Kidney glomerular epithelial cell (primary cell): ENCODE results near the gene MBTPS2.
"Not testable (repeated sequence)": the region's sequence is repeated elsewhere in the genome, so short reads cannot be mapped to it uniquely, and the experiment has no call there.

ENCODE experiments used
- DNase-seq: peaks from one replicate; lab custom pipeline; 2025; lab: John Stamatoyannopoulos, UW

MBTPS2 gene

DNA sequence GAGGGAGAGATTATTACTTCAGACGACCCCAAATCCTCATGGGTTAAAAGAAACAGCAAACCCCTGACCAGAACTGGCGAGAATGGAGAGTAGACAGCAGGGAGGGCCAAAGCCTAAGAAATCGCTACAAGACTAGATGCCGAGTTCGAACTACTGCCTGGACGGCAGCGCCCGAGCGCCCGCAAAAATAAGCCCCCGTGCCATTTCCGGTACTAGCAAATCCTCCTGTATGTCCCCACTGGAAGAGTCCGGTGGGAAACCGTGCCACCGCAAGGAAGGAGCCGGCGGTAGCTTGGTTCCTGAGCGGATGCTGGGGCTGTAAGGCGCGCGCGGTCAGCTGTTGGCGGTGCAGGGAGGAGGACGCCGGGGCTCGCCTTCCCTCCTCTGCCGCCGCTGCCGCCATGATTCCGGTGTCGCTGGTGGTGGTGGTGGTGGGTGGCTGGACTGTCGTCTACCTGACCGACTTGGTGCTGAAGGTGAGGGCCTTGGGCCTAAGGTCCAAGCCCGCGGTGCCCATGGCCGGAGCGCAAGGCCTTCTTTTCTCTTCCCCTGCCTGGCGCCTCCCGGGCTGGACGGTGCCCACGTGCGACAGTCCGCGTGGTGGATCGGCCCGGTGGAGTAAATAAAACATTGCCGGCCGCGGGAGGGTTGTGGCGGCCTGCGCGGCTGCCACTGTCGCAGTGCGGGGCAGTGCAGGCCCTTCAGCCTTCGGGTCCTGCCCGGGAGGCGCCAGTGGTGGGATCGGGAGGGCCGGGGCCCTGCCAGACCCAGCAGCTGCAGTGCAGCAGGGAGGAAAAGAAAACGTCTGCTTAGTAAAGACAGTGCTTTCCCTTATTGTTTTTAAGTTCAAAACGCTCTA lies at the start of gene MBTPS2:
MBTPS2 (plus strand) TSS at position 284 of the 859 bp plus-strand sequence; CDS start at position 402, 118 bp downstream.
- peak; percentile 45 for DNase-seq

- DNase-seq = peak; percentile 75
These were observed 40.7 kb upstream of the MBTPS2 start for GRCh38 chrX:21798677-21799219.

DNA sequence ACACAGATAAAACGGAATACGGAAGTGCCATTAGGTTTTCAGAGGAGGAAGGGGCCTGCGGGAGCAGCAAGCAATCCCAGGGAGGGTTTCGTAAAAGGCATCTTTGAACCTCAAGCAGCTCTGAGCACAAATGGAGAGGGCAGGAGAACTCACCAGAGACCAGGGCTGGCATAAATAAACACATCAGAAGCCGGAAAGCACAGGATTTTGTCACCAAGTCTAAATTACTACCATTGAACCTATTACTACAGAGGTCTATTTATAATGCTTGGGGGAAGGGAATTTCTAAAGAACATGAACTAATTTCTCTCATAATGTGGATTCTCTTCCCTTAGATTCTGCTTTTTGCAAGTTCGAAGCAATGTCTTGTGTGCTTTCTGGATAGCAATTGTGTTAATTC lies 39.6 kb upstream of the MBTPS2 start:
- no peak for DNase-seq

DNA sequence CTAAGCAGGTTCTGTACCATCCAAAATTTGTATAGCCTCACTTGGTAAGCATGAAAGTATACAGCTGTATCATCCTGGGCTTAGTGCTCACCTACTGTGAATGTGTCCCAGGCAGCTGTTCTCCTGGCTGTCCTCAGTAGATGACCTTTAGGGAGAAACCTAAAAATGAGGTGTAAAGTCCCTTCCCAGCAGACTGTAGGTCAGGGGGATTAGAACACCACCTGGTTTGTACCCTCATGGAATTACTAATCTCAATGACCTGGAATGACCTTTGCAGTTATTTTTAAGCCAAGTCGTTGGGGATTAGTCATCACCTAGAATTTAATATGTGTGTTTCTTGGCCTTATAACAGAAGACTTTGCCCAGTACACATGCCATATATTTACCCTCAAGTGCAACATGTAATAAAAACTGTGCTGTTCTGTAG lies 39.1 kb upstream of the MBTPS2 start:
- peak; percentile 1 for DNase-seq

GRCh38 chrX:21802054-21802670 lies 37.3 kb upstream of the MBTPS2 start:
- DNase-seq = no peak

DNA sequence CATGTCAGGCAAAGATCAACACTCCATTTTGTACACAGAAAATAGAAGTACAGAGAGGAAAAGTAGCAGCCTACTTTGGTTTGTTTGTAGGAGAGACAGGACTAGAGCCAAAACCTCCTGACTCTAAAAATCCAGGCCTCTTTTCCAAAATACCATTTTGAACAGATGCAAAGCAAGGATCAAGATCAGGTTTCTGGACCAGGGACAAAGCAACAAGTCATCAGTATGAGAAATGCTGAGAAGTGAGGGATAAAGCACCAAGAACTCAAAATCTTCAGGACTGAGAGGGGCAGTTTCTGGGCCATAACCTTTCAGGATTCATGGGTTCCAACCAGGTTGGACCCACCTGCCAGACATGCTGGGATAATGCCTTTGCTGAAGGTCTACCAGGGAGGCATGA lies 36.6 kb upstream of the MBTPS2 start:
- no peak for DNase-seq

DNA sequence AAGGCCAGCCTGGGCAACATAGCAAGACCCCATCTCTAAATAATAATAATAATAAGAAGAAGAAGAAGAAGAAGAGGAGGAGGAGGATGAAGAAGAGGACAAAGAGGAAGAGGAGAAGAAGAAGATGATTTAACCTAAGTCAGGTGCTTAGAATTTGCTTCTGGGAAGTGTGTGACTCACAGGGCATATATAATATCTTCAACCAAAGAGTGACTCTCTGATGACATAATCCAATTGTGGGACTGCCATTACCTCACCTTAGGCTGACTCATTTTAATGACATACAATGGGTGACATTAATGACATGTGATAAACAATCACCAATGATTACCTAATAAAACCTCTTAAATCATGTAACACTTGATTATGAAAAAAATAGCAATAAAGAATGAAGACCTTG lies 32.7 kb upstream of the MBTPS2 start:
- peak; percentile 15 for DNase-seq

GRCh38 chrX:21811832-21812231 lies 27.6 kb upstream of the MBTPS2 start:
- no peak for DNase-seq

DNA sequence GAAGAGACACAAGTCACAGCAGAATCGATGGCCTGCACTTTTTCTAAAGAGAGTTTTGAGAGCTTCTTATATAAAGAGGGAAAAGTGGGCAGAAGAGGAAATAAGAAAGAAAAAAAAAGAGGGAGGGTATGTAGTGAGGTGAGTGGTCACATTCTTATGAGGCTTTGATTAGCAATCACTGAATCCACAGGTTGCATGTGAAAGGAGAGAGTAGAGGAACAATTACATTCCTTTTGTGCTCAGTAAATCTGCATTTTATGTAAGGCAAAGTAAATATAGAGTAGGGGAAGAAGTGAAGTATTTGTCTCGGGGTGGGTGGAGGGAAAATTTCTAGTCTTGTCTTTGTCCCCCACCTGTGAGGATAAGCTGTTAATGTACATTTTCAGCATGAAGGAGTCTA lies 26.8 kb upstream of the MBTPS2 start:
- no peak for DNase-seq

DNA sequence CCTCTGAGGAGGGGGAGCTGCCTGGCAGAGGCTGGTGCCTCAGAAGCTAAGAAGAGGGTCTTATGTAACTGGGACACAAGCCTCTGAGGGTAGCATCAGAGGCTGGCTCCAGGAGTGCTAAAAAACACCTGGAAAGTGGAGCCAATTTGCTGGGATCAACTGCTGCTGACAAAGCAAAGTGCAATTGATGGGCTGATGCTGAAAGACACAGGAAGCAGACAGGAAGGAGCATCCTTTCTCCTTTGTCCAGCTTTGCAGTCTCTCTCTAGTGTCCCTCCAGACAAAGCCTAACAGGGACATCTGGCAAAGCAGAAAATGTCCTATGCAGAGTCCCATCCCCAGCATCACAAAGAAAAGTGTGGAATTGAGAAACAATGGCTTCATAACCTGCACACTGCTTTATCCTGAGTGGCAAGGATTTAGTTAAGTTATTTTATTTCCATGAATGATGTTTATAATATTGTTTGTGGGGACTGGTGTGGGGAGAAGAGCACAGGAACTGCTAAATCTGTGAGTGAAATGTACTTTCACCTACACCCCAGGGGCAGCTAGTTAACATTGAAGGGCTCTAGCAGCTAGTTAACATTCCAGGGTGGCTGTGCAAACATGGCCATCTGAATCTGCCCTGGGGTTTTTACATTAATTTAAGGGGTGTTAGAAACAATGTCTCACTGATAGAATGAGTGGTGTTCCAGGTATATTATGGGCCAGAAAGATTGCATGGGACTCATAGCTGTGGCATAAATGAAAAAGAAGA lies 25.6 kb upstream of the MBTPS2 start:
- no peak for DNase-seq

DNA sequence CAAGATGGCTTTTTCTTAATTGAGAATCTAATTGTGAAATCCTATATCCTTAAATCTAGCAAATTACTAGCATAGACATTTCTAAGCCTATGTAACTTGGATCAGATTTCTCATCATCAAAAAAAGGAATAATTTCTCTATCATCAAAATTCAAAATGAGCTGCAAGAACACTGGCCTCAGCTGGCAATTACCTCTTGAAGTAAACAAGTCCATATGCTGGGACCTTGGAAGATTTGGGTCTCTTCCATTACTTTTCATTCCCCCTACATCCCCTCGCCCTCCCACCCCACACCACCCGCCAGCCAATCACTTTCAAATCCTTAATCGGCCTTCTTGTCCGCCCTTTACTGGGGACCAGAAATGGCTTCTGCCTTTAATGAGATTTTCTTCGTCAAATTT lies 23.3 kb upstream of the MBTPS2 start:
- DNase-seq = no peak

DNA sequence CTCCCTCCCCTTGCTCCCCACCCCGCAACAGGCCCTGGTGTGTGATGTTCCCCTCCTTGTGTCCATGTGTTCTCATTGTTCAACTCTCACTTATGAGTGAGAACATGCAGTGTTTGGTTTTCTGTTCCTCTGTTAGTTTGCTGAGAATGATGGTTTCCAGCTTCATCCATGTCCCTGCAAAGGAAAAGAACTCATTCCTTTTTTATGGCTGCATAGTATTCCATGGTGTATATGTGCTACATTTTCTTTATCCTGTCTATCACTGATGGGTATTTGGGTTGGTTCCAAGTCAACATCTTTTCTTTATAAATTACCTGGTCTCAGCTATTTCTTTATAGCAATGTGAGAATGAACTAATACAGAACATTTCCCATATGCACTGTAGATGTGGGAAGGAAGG lies 19.2 kb upstream of the MBTPS2 start:
- not testable (repeated sequence) for DNase-seq

DNA sequence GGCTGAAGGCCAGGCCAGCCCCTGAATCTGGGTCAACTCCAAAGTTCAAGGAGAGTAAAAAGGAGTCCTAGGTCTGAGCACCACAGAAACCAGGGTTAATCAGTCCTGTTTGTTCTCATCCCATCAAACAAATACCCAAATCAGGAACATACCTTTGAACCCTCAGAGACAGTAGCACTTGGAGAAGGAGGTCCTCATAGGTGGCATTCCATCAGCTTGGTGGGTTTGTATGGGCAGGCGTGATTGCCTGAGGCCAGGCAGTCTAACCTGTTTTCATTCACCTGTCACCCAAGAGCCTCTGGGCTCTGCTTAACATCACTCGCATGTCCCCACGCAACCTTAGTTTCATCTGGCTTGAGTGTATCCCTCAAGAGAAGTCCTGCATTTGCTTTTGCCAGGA lies 17.5 kb upstream of the MBTPS2 start:
- no peak for DNase-seq

- DNase-seq = no peak
These were observed 7.9 kb upstream of the MBTPS2 start for GRCh38 chrX:21831496-21831895.

- no peak for DNase-seq
These were observed 2.4 kb upstream of the MBTPS2 start for GRCh38 chrX:21837056-21837455.

- DNase-seq = no peak
These were observed 482 bp upstream of the MBTPS2 start for GRCh38 chrX:21838937-21839333.

DNA sequence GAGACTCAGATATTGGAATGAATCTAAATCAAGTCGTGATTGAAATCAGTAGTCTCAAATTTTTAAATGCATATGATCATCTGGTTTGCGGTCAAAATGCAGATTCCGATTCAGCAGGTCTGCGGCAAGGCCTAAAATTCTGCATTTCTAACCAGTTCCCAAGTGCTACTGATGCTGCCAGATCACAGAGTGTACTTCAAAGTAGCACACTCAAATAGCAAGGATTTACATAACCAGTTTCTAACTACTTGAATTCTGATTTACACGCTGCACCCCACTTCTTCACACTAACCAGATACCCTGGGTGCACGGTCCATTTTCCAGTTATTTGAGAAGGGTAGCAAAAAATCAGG lies 752 bp downstream of the MBTPS2 start:
- no peak for DNase-seq

- no peak for DNase-seq
These were observed 3.8 kb downstream of the MBTPS2 start for GRCh38 chrX:21843179-21843578.

DNA sequence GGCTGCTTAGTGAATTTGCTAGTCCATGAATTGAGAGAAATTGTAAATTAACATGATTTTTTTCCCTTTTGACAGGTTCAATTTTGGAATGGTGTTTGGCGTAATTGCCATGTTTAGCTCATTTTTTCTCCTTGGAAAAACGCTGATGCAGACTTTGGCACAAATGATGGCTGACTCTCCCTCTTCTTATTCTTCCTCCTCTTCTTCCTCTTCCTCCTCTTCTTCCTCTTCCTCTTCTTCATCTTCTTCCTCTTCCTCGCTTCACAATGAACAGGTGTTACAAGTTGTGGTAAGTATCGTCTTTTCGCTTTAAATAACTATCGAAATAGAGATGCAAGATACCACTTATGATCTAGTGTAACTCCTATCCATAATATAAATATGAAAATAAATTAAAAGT lies 5.7 kb downstream of the MBTPS2 start:
- DNase-seq = no peak

- DNase-seq = no peak
These were observed 7.9 kb downstream of the MBTPS2 start for GRCh38 chrX:21847342-21847741.

GRCh38 chrX:21853578-21853977 lies 14.2 kb downstream of the MBTPS2 start:
- DNase-seq = no peak

DNA sequence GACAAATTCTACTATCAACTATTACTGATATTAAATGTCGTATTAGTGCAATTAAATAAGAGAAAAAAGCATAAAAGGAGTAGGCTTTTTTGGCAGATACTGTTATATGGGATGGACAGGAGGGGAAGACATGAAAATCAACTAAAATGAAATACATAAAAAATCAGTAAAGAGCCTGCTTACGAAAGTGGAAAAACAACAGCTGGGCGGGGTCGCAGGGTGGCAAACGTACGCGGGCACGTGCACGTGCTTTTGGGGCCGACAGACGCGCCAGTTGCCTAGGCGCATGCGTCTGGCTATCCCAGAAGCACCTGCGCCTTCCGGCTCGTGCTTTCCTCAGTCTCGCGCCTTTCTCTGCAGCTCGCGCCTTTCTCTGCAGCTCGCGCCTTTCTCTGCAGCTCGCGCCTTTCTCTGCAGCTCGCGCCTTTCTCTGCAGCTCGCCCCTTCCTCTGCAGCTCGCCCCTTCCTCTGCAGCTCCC lies 16.6 kb downstream of the MBTPS2 start, which contains the start of gene YY2:
YY2 (plus strand) TSS at position 51 of the 479 bp plus-strand sequence. CDS start 498 bp downstream, outside the sequence.
- DNase-seq = no peak
